Panc1 (cell line): Measurements from ENCODE around the gene NCOA5.

Experiments used
- POLR2AphosphoS5 ChIP-seq: IDR thresholded peaks from 2 replicates; pipeline ENCODE4 v1.6.1; 2012; ENCODE audit warnings: mild to moderate bottlenecking, low read depth, low read length, moderate library complexity
- TF ChIP-seq, protein P1 (sequence below): fragments of 450-650 bp; IDR thresholded peaks from 2 replicates; pipeline ENCODE4 v1.5.1; 2017; ENCODE audit warnings: mild to moderate bottlenecking

DNA sequence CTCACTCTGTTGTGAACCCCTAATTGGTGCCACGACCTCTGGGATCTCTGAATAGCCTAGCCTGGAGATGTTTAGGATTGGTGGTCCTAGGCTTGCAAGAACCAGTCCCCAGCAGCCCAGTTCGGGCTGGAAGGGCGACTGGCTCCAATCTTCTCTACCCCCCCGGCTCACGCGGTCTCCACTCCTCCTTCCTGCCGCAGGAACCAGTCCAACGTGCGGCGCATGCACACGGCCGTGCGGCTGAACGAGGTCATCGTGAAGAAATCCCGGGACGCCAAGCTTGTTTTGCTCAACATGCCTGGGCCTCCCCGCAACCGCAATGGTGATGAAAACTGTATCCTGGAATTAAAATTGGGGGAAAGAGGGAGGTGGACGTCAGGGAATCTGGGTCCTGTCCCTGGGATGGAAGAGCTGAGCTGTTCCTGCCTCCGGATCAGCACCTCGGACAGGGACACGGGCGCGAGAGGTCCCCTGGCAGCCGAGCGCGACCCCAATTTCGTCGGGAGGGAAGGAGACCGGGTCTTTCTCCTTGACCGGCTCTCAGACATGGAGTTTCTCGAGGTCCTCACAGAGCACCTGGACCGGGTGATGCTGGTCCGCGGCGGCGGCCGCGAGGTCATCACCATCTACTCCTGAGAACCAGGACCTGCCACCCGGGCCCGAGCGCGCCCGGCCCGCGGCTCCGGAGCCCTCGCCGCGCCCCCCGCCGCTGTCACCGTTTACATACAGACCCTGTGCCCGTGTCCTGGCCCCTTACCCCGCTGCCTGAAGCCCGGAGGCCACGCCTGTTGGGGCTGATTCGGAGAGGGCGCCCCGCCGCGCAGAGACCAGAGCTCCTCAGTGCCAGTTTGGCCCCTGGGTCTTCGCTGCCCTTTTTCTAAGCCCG lies 32.5 kb downstream of the NCOA5 start:
- TF ChIP-seq, protein P1, sequence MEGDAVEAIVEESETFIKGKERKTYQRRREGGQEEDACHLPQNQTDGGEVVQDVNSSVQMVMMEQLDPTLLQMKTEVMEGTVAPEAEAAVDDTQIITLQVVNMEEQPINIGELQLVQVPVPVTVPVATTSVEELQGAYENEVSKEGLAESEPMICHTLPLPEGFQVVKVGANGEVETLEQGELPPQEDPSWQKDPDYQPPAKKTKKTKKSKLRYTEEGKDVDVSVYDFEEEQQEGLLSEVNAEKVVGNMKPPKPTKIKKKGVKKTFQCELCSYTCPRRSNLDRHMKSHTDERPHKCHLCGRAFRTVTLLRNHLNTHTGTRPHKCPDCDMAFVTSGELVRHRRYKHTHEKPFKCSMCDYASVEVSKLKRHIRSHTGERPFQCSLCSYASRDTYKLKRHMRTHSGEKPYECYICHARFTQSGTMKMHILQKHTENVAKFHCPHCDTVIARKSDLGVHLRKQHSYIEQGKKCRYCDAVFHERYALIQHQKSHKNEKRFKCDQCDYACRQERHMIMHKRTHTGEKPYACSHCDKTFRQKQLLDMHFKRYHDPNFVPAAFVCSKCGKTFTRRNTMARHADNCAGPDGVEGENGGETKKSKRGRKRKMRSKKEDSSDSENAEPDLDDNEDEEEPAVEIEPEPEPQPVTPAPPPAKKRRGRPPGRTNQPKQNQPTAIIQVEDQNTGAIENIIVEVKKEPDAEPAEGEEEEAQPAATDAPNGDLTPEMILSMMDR, result no peak
- no peak for TF ChIP-seq POLR2AphosphoS5
